Keratinocyte (primary cell): ENCODE results near the gene ADGRD1. TPM values are rescaled to one million over a fixed set of nuclear protein-coding genes. Genes with fewer than 3 reads are reported as not detected.

ENCODE experiments used
- DNase-seq: peaks from one replicate; pipeline ENCODE4 v3.0.0-alpha.2; 2011; ENCODE audit warnings: low read depth, missing footprints, low spot score
- FAIRE-seq: peaks from 2 replicates; lab custom pipeline; 2011; peaks lifted over from hg19 to GRCh38; lab: Jason Lieb, UNC
- H2AFZ ChIP-seq: 2 replicates; pipeline ENCODE4 v1.6.0; 2012; ENCODE audit warnings: low read length, control low read depth, inconsistent platforms; ENCODE audit not compliant: control insufficient read depth
- H3K27ac ChIP-seq: 2 replicates; pipeline ENCODE4 v1.5.1; 2011; ENCODE audit warnings: low read length; ENCODE audit not compliant: control insufficient read depth, insufficient read depth
- H3K27me3 ChIP-seq: 3 replicates; pipeline ENCODE4 v1.6.0; 2011; ENCODE audit warnings: low read length; ENCODE audit not compliant: control insufficient read depth, insufficient read depth; ENCODE audit errors: extremely low read depth
- H3K36me3 ChIP-seq, 2 experiments: 2 replicates in 1 of 2; 3 replicates in 1 of 2; pipeline ENCODE4 v1.5.1; 2011; ENCODE audit warnings: low read length in 2 of 2, mild to moderate bottlenecking in 1 of 2; ENCODE audit not compliant: control insufficient read depth in 2 of 2, insufficient read depth in 2 of 2; ENCODE audit errors: extremely low read depth in 1 of 2
- H3K4me1 ChIP-seq: 3 replicates; pipeline ENCODE4 v1.5.1; 2011; ENCODE audit warnings: low read length; ENCODE audit not compliant: control insufficient read depth, insufficient read depth; ENCODE audit errors: extremely low read depth
- H3K4me2 ChIP-seq: 3 replicates; pipeline ENCODE4 v1.6.0; 2011; ENCODE audit warnings: low read depth, low read length; ENCODE audit not compliant: control insufficient read depth, insufficient read depth; ENCODE audit errors: extremely low read depth
- H3K4me3 ChIP-seq, 3 experiments: fragments of 200-600 bp in 1 of 3; sonication (generic) in 1 of 3; 2 replicates in 2 of 3; 3 replicates in 1 of 3; pipeline ENCODE4 v1.5.1; 2011 to 2016; ENCODE audit warnings: low read length in 3 of 3, mild to moderate bottlenecking in 3 of 3, control low read depth in 2 of 3, inconsistent platforms in 1 of 3, low read depth in 1 of 3, mixed read lengths in 1 of 3, mixed run types in 1 of 3, moderate library complexity in 1 of 3; ENCODE audit not compliant: control insufficient read depth in 2 of 3, insufficient read depth in 2 of 3; ENCODE audit errors: extremely low read depth in 1 of 3
- H3K79me2 ChIP-seq: 2 replicates; pipeline ENCODE4 v1.6.0; 2012; ENCODE audit warnings: low read length; ENCODE audit not compliant: control insufficient read depth, insufficient read depth
- H3K9ac ChIP-seq: 3 replicates; pipeline ENCODE4 v1.6.0; 2011; ENCODE audit warnings: low read length; ENCODE audit not compliant: control insufficient read depth, insufficient read depth; ENCODE audit errors: extremely low read depth
- H3K9me1 ChIP-seq: 3 replicates; pipeline ENCODE4 v1.6.0; 2011; ENCODE audit warnings: low read length; ENCODE audit not compliant: control insufficient read depth, insufficient read depth; ENCODE audit errors: extremely low read depth
- H3K9me3 ChIP-seq: 2 replicates; pipeline ENCODE4 v1.5.1; 2012; ENCODE audit warnings: low read depth, low read length; ENCODE audit not compliant: control insufficient read depth
- H4K20me1 ChIP-seq: 3 replicates; pipeline ENCODE4 v1.6.0; 2011; ENCODE audit warnings: low read length; ENCODE audit not compliant: control insufficient read depth, insufficient read depth; ENCODE audit errors: extremely low read depth
- EZH2 ChIP-seq: IDR thresholded peaks from one replicate; pipeline ENCODE4 v1.6.1; 2012; ENCODE audit warnings: inconsistent platforms, mild to moderate bottlenecking, low read length, moderate library complexity
- dilution Hi-C: fragments of 300-500 bp; cut with MboI; formaldehyde crosslinking; loops from one replicate; pipeline ENCODE4 v1.7.0; 2020; ENCODE audit warnings: low sequenced_read_pairs; ENCODE audit not compliant: extremely low pct_ligation_motif_present
- polyA plus RNA-seq, 5 experiments: library from polyadenylated mRNA; depleted of rRNA in 3 of 5; stranded (reverse) in 3 of 5; stranded (forward) in 1 of 5; unstranded in 1 of 5; fragments of >200 nt; gene quantifications; 1 replicate in 1 of 5; 2 replicates in 3 of 5; 3 replicates in 1 of 5; pipeline versions ENCODE4 v1.2.1 to v1.2.3, GENCODE V29; 2011 to 2012; ENCODE audit warnings: missing spikeins in 2 of 5, low read depth in 1 of 5, low replicate concordance in 1 of 5
- TF ChIP-seq, protein P1 (sequence below), 3 experiments: IDR thresholded peaks in 1 of 3; conservative IDR thresholded peaks in 1 of 3; optimal IDR thresholded peaks in 1 of 3; 2 replicates in 2 of 3; 3 replicates in 1 of 3; pipeline versions ENCODE3 to v1.5.1; 2011; ENCODE audit warnings: low read length in 3 of 3, mild to moderate bottlenecking in 3 of 3, moderate library complexity in 2 of 3, control low read depth in 1 of 3, inconsistent platforms in 1 of 3; ENCODE audit not compliant: insufficient read depth in 2 of 3; ENCODE audit errors: extremely low read depth in 1 of 3

ADGRD1 gene
- polyA plus RNA-seq, 1 donor (not counting 4 experiments of a cell fraction or from before 2014, with no cell fraction given), result not detected

DNA sequence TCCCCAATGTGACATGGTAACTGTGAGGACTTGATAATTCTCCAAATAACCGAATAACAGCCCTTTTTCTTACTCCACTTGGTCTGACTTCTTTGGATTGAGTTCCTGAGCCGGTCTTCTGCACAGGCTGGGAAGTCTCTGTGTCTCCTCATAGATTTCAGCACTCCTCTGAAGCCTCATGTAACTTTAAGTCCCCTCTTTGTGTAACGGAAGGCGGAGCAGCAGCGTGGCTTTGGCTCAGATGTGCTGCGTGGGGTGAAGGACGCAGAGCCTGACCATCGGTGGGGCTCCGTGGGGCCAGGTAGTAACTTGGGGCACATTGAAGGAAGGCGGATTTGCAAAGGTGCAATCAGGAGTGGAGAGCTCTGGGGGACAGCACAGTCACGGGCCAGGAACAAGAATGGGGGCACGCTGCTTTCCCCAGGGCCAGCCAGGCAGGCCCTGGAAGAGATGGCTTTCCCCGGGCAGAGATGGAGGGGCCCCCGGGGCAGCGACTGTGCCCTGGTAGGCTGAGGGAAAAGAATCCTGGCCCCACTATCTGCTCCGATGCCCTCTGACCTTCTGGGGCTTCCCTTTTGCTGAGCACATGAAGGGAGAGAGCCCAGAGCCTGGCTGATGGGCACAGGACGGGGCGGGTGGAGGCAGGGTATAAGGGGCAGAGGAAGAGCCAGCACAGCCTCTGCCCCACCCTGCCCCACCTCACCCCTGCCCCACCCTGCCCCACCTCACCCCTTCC, 56.9 kb downstream of the ADGRD1 start:
- no peak for TF ChIP-seq EZH2
- TF ChIP-seq, protein P1, sequence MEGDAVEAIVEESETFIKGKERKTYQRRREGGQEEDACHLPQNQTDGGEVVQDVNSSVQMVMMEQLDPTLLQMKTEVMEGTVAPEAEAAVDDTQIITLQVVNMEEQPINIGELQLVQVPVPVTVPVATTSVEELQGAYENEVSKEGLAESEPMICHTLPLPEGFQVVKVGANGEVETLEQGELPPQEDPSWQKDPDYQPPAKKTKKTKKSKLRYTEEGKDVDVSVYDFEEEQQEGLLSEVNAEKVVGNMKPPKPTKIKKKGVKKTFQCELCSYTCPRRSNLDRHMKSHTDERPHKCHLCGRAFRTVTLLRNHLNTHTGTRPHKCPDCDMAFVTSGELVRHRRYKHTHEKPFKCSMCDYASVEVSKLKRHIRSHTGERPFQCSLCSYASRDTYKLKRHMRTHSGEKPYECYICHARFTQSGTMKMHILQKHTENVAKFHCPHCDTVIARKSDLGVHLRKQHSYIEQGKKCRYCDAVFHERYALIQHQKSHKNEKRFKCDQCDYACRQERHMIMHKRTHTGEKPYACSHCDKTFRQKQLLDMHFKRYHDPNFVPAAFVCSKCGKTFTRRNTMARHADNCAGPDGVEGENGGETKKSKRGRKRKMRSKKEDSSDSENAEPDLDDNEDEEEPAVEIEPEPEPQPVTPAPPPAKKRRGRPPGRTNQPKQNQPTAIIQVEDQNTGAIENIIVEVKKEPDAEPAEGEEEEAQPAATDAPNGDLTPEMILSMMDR (optimal IDR thresholded peaks at IDR 0.05 in 1 of 3, IDR thresholded peaks at IDR 0.05 in 1 of 3, conservative IDR thresholded peaks at IDR 0.05 in 1 of 3; ENCODE audit: extremely low read depth in 1 of 3, insufficient read depth in 2 of 3, low read length in 3 of 3), result no peak
- Histone ChIP-seq H3K27me3 (no peaks in the 10 kb centered on the region), H3K9me3 (peaks cover 9% of the 10 kb centered on the region), H3K27ac (no peak overlapping the region), H2AFZ (no peak overlapping the region), H3K9ac (no peak overlapping the region), H3K4me3 (no peak overlapping the region), H3K36me3 (no peaks in the 10 kb centered on the region), H3K79me2 (no peaks in the 10 kb centered on the region), H3K4me1 (no peaks in the 10 kb centered on the region), H4K20me1 (no peaks in the 10 kb centered on the region), H3K9me1 (no peaks in the 10 kb centered on the region), H3K4me2 (no peak overlapping the region)
- DNase-seq, result no peak
- dilution Hi-C loops, result no loop called here
- no peak for FAIRE-seq

DNA sequence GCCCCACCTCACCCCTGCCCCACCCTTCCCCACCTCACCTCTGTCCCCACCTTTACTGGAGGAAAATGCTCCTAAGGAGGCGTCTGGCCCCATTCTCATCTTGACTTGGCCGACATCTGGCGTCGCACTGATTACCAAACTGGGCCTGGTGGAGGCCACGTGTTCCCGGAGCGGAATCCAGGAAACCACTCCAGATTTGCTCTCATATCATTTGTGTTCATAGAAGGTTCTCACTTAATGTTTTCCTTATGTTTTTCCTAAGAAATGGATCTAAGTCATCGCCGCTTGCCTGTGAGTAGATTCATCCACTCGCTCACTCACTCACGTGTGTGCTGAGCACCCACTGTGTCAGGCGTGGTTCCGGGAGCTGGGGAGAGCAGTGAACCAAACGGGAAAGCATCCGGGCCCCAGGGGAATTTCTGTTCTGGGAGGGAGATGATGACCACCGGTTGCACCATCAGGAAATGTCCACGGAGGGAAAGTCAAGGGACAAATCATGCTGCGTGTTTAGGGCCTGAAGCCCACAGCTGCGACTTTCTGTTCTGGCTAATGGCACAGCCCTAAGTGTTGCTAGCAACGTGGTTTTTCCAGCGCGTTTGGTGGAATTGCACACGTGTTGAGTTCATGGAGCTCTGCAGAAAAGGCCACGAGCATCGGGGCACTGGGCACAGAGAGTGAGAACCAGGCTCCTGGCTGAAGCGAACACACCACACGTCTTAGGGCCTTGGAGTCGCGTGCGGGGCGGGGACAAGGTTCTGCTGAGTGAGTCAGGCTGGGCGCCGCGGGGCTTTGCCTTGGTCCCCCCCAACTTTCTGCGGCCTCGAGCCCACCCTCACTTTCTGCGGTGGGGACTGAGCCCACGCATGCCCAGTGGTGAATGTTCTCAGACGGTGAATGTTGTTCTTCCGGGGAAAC, 57.7 kb downstream of the ADGRD1 start:
- DNase-seq (no peak), FAIRE-seq (no peak)
- H3K4me1 ChIP-seq, result no peaks in the 10 kb centered on the region
- H3K79me2 ChIP-seq, result no peaks in the 10 kb centered on the region
- no peaks in the 10 kb centered on the region for H3K9me1 ChIP-seq
- H3K4me2 ChIP-seq, result no peak overlapping the region
- no peaks in the 10 kb centered on the region for H3K36me3 ChIP-seq
- no peak overlapping the region for H3K4me3 ChIP-seq
- TF ChIP-seq, protein P1 (optimal IDR thresholded peaks at IDR 0.05 in 1 of 3, IDR thresholded peaks at IDR 0.05 in 1 of 3, conservative IDR thresholded peaks at IDR 0.05 in 1 of 3; ENCODE audit: extremely low read depth in 1 of 3, insufficient read depth in 2 of 3, low read length in 3 of 3), result no peak
- no peak for TF ChIP-seq EZH2
- no peaks in the 10 kb centered on the region for H3K27me3 ChIP-seq
- H3K27ac ChIP-seq, result no peak overlapping the region
- H3K9me3 ChIP-seq, result peaks cover 9% of the 10 kb centered on the region
- no peak overlapping the region for H3K9ac ChIP-seq
- no peak overlapping the region for H2AFZ ChIP-seq
- dilution Hi-C loops, result no loop called here
- H4K20me1 ChIP-seq, result no peaks in the 10 kb centered on the region
